Osteocyte (in vitro differentiated cells): Measurements from ENCODE around the gene SLC25A3. TPM values are rescaled to one million over a fixed set of nuclear protein-coding genes. Genes with fewer than 3 reads are reported as not detected.
"Not testable (repeated sequence)": the region's sequence is repeated elsewhere in the genome, so short reads cannot be mapped to it uniquely, and the experiment has no call there.

Experiments
- DNase-seq: peaks from one replicate; pipeline ENCODE4 v3.0.0; 2021; ENCODE audit warnings: mixed read lengths; ENCODE audit not compliant: unreplicated experiment; ENCODE audit errors: extremely low spot score
- H3K27ac Mint-ChIP-seq: one replicate; pipeline ENCODE4 v1.8.0; 2021; ENCODE audit warnings: mild to moderate bottlenecking, mixed read lengths; ENCODE audit not compliant: unreplicated experiment
- H3K27me3 Mint-ChIP-seq: one replicate; pipeline ENCODE4 v1.8.0; 2021; ENCODE audit warnings: mixed read lengths; ENCODE audit not compliant: unreplicated experiment
- H3K36me3 Mint-ChIP-seq: one replicate; pipeline ENCODE4 v1.8.0; 2021; ENCODE audit warnings: mixed read lengths; ENCODE audit not compliant: unreplicated experiment
- H3K4me1 Mint-ChIP-seq: one replicate; pipeline ENCODE4 v1.8.0; 2021; ENCODE audit warnings: mixed read lengths; ENCODE audit not compliant: unreplicated experiment
- H3K4me3 Mint-ChIP-seq: one replicate; pipeline ENCODE4 v1.8.0; 2021; ENCODE audit warnings: mild to moderate bottlenecking, moderate library complexity, mixed read lengths; ENCODE audit not compliant: unreplicated experiment
- H3K9me3 Mint-ChIP-seq: one replicate; pipeline ENCODE4 v1.8.0; 2021; ENCODE audit warnings: mixed read lengths; ENCODE audit not compliant: unreplicated experiment
- total RNA-seq: library from RNA; stranded (reverse); gene quantifications from 2 replicates; pipeline ENCODE4 v1.2.1, GENCODE V29; 2021
- TF ChIP-seq, protein P1 (sequence below): fragments of 200-600 bp; sonication (generic); IDR thresholded peaks from 2 replicates; pipeline ENCODE4 v1.5.0; 2021; ENCODE audit warnings: antibody characterized with exemption, mild to moderate bottlenecking, moderate library complexity

SLC25A3 gene
- total RNA-seq, 1 donor from 2014 or later: 583 TPM

GRCh38 chr12:98638009-98638408 lies 44.5 kb downstream of the SLC25A3 start:
- H3K36me3 Mint-ChIP-seq: peaks cover 7% of the 10 kb centered on the region
- no peak overlapping the region for H3K27ac Mint-ChIP-seq
- peaks cover 24% of the 10 kb centered on the region for H3K4me1 Mint-ChIP-seq
- H3K9me3 Mint-ChIP-seq: no peaks in the 10 kb centered on the region
- H3K4me3 Mint-ChIP-seq: no peak overlapping the region
- DNase-seq: no peak
- TF ChIP-seq, protein P1, sequence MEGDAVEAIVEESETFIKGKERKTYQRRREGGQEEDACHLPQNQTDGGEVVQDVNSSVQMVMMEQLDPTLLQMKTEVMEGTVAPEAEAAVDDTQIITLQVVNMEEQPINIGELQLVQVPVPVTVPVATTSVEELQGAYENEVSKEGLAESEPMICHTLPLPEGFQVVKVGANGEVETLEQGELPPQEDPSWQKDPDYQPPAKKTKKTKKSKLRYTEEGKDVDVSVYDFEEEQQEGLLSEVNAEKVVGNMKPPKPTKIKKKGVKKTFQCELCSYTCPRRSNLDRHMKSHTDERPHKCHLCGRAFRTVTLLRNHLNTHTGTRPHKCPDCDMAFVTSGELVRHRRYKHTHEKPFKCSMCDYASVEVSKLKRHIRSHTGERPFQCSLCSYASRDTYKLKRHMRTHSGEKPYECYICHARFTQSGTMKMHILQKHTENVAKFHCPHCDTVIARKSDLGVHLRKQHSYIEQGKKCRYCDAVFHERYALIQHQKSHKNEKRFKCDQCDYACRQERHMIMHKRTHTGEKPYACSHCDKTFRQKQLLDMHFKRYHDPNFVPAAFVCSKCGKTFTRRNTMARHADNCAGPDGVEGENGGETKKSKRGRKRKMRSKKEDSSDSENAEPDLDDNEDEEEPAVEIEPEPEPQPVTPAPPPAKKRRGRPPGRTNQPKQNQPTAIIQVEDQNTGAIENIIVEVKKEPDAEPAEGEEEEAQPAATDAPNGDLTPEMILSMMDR: no peak
- H3K27me3 Mint-ChIP-seq: no peaks in the 10 kb centered on the region

- Mint-ChIP-seq H3K9me3 (no peaks in the 10 kb centered on the region), H3K27ac (no peak overlapping the region), H3K27me3 (no peaks in the 10 kb centered on the region), H3K4me1 (peaks cover 31% of the 10 kb centered on the region), H3K36me3 (peaks cover 5% of the 10 kb centered on the region), H3K4me3 (no peak overlapping the region)
- TF ChIP-seq, protein P1: no peak
- no peak for DNase-seq
Observed at GRCh38 chr12:98639491-98639890, 46.0 kb downstream of the SLC25A3 start.

DNA sequence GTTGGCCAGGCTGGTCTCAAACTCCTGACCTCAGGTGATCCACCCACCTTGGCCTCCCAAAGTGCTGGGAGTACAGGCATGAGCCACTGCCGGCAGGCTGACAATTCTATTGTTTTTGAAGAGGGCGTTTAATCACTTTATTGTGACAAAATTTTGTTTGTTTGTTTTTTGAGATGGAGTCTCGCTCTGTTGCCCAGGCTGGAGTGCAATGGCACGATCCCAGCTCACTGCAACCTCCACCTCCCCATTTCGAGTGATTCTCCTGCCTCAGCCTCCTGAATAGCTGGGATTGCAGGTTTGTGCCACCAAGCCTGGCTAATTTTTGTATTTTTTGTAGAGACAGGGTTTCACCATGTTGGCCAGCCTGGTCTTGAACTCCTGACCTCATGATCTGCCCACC lies 49.3 kb downstream of the SLC25A3 start:
- Mint-ChIP-seq H3K27ac (peak overlapping the region; percentile 93), H3K4me3 (peak overlapping the region; percentile 97), H3K4me1 (peaks cover 33% of the 10 kb centered on the region)
- not testable (repeated sequence) for DNase-seq, H3K36me3 Mint-ChIP-seq, H3K27me3 Mint-ChIP-seq, H3K9me3 Mint-ChIP-seq

DNA sequence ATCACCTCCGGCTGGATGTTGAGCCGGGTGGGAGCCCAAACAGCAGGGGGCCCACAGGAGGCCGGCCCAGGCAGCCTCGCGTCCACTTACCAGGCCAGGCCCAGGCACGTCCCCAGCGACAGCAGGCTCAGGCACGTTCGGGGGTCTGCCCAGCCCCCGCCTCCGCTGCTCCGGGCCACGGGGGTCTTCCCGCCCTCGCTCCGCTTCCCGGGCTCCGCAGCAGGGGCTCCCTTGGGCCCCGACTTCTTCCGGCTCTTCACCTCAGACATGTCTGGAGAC lies 50.9 kb downstream of the SLC25A3 start:
- H3K27ac Mint-ChIP-seq: peak overlapping the region; percentile 93

DNA sequence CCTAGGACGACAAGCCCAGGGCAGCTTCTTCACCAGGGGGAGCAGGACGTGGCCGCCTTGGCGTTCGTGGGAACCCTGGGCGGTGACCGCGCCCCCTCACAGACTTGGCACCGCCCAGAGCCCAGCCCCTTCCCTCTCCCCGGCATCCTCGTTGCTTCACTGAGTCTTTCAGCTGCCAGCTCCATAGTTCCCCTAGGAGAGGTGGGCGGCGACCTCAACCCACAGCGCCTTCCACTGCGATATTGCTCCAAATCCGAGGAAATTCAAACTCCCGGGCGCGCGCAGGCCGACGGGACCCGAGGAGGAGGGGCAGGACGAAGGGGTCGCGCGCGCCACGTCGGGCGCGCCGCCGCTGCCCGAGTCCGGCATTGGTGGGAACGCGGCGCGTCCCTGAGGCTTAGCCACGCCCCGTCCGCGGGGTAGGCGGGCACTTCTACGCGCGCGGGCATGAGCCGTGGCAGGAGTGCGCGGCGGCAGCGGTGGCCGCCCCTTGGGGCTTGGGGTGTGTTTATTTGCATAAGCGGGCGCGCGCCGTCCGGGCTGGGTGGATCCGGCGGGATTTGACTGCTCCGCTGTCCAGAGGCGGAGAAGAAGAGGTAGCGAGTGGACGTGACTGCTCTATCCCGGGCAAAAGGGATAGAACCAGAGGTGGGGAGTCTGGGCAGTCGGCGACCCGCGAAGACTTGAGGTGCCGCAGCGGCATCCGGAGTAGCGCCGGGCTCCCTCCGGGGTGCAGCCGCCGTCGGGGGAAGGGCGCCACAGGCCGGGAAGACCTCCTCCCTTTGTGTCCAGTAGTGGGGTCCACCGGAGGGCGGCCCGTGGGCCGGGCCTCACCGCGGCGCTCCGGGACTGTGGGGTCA lies 51.5 kb downstream of the SLC25A3 start, which contains the start of the genes APAF1 and IKBIP:
APAF1 (plus strand) TSS at position 579 of the 860 bp plus-strand sequence. CDS start 3,070 bp downstream, outside the sequence.
IKBIP (minus strand) TSS at position 77 of the 860 bp plus-strand sequence. CDS start 87 bp downstream, outside the sequence.
- H3K4me3 Mint-ChIP-seq: peak within 1 kb of the TSS; percentile 97
- DNase-seq: peak; percentile 100
- TF ChIP-seq, protein P1: peak; percentile 27
- H3K4me1 Mint-ChIP-seq: peaks cover 37% of the 10 kb centered on the region
- H3K27ac Mint-ChIP-seq: peak within 1 kb of the TSS; percentile 93
- no peaks in the 10 kb centered on the region for H3K9me3 Mint-ChIP-seq
- peaks cover 12% of the 10 kb centered on the region for H3K36me3 Mint-ChIP-seq
- no peaks in the 10 kb centered on the region for H3K27me3 Mint-ChIP-seq

More for the DNA sequence above, 50.9 kb downstream of the SLC25A3 start:
- peaks cover 37% of the 10 kb centered on the region for H3K4me1 Mint-ChIP-seq
- H3K27me3 Mint-ChIP-seq: no peaks in the 10 kb centered on the region
- no peak for DNase-seq
- no peaks in the 10 kb centered on the region for H3K9me3 Mint-ChIP-seq
- peak overlapping the region; percentile 97 for H3K4me3 Mint-ChIP-seq
- peaks cover 6% of the 10 kb centered on the region for H3K36me3 Mint-ChIP-seq
- TF ChIP-seq, protein P1: no peak
